GM18505 (cell line): ENCODE results near the gene SCN9A.

Source experiments
- ATAC-seq: cut with Tn5 transposase; IDR thresholded peaks from one replicate; pipeline ENCODE4 v1.9.1; 2021; ENCODE audit not compliant: unreplicated experiment
- POLR2A ChIP-seq: IDR thresholded peaks from 4 replicates; pipeline ENCODE4 v1.6.1; 2011; ENCODE audit warnings: borderline replicate concordance; ENCODE audit not compliant: insufficient read depth, insufficient read length; ENCODE audit errors: extremely low read depth

SCN9A gene

GRCh38 chr2:166152064-166152463 lies 223.7 kb downstream of the SCN9A start:
- no peak for ATAC-seq
- no peak for TF ChIP-seq POLR2A

- TF ChIP-seq POLR2A, result no peak
- no peak for ATAC-seq
Observed at GRCh38 chr2:166148500-166149400, 227.0 kb downstream of the SCN9A start.

- no peak for TF ChIP-seq POLR2A
Observed at GRCh38 chr2:166147883-166148282, 227.9 kb downstream of the SCN9A start.

More at GRCh38 chr2:166147883-166148282, 227.9 kb downstream of the SCN9A start:
- no peak for ATAC-seq
